AG04449 (cell line): ENCODE results near the gene PLXNA3.

Source experiments
- CTCF ChIA-PET: fragments of 350-600 bp; formaldehyde crosslinking; extraction: SDS; loops from one replicate; lab custom pipeline; 2021; ENCODE audit warnings: antibody characterized with exemption; lab: Yijun Ruan, JAX
- POLR2A ChIA-PET: fragments of 400-600, 350-600 bp; formaldehyde crosslinking; extraction: SDS; loops from one replicate; lab custom pipeline; 2020; ENCODE audit warnings: antibody characterized with exemption, inconsistent platforms; lab: Yijun Ruan, JAX
- DNase-seq: peaks from one replicate; pipeline ENCODE4 v3.0.0-alpha.2; 2010; ENCODE audit warnings: low read depth, low spot score
- H3K4me3 ChIP-seq: 2 replicates; pipeline ENCODE4 v1.5.1; 2011; ENCODE audit warnings: low read depth, mild to moderate bottlenecking, control low read depth, low read length
- CTCF ChIP-seq: IDR thresholded peaks from one replicate; pipeline ENCODE4 v1.5.1; 2011; ENCODE audit warnings: mild to moderate bottlenecking, moderate library complexity, low read length, control low read depth, inconsistent platforms; ENCODE audit not compliant: insufficient read depth; ENCODE audit errors: missing control alignments

PLXNA3 gene

GRCh38 chrX:154458116-154458953 is at the start of gene PLXNA3:
Gene PLXNA3 (plus strand): TSS chrX:154458281. CDS start chrX:154460184, 1,903 bp downstream.
- CTCF ChIA-PET = interaction anchor here (1.3 kb wide), 1 partner anchor 18 kb away, joined by 4 read pairs; no protein-coding TSS in a partner anchor
- POLR2A ChIA-PET = interaction anchor here (0.7 to 2.7 kb wide), 8 partner anchors 9 to 75 kb away, joined by 3 to 16 read pairs (median 4); partner anchors contain the start of genes FAM50A, LAGE3 and SLC10A3
- H3K4me3 ChIP-seq = peak within 1 kb of the TSS; percentile 72
- no peak for DNase-seq
- no peak for TF ChIP-seq CTCF

- H3K4me3 ChIP-seq = peak overlapping the region; percentile 56
- ChIA-PET POLR2A (interaction anchor here (2.2 to 2.3 kb wide), 2 partner anchors 9 to 11 kb away, joined by 10 to 15 read pairs; partner anchors contain the start of gene RPL10), CTCF (interaction anchor here (2.7 kb wide), 1 partner anchor 10 kb away, joined by 12 read pairs; the partner anchor contains the start of gene RPL10)
- no peak for TF ChIP-seq CTCF
- DNase-seq = no peak
These were observed 49.3 kb upstream of the PLXNA3 start for GRCh38 chrX:154408659-154409221.

DNA sequence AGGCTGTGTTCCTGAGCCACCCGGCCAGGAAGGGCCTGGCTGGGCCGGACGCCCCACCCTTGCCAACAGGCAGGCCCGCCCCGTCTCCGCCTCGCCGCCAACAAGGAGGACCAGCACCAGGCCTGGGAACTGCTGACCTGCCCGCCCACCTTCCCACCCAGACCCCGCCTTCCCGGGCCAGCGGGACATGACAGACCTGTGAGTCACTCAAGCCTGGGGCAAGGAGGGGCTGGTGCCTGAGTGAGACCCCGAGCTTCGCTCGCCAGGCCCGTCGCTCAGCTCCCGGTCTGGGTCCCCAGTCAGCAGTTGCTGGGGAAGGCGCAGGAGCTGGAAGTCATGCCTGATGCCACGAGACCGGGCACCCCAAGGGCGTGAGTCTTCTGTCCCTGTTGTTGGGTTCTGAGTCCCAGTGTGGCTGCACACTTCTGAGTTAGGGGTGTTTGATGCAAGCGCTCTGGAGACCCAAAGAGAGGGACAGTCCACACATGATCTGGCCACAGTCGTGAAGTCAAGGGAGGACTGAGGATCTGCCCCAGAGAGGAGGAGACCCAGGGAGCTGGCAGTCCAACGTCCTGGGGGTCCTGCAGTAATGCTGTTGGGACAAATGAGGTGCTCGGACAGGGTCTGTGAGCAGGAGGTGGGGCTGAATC is 48.7 kb upstream of the PLXNA3 start, which contains the start of gene DNASE1L1:
Gene DNASE1L1 (minus strand): TSS at position 33 of the 650 bp plus-strand sequence. CDS start 3,686 bp downstream, outside the sequence.
- ChIA-PET POLR2A (interaction anchor here (2.2 to 2.3 kb wide), 2 partner anchors 9 to 12 kb away, joined by 10 to 15 read pairs; partner anchors contain the start of gene RPL10), CTCF (interaction anchor here (0.9 to 2.7 kb wide), 4 partner anchors 10 to 127 kb away, joined by 3 to 12 read pairs (median 6); partner anchors contain the start of gene RPL10)
- peak within 1 kb of the TSS; percentile 56 for H3K4me3 ChIP-seq
- DNase-seq = no peak
- no peak for TF ChIP-seq CTCF

GRCh38 chrX:154411981-154412340 is 46.1 kb upstream of the PLXNA3 start:
- ChIA-PET CTCF (interaction anchor here (0.7 to 1.6 kb wide), 3 partner anchors 9 to 119 kb away, joined by 3 to 7 read pairs (median 4); no protein-coding TSS in a partner anchor), POLR2A (interaction anchor here (1.0 to 1.2 kb wide), 3 partner anchors 11 to 14 kb away, joined by 3 to 5 read pairs (median 3); no protein-coding TSS in a partner anchor)
- no peak for DNase-seq
- peak overlapping the region; percentile 64 for H3K4me3 ChIP-seq
- TF ChIP-seq CTCF = no peak

GRCh38 chrX:154412468-154412867 is 45.6 kb upstream of the PLXNA3 start:
- CTCF ChIA-PET = interaction anchor here (1.2 to 1.6 kb wide), 2 partner anchors 115 to 119 kb away, joined by 4 to 7 read pairs; no protein-coding TSS in a partner anchor
- no peak for TF ChIP-seq CTCF
- DNase-seq = no peak
- POLR2A ChIA-PET = interaction anchor here (1.0 to 1.2 kb wide), 3 partner anchors 12 to 15 kb away, joined by 3 to 5 read pairs (median 3); no protein-coding TSS in a partner anchor
- peak overlapping the region; percentile 64 for H3K4me3 ChIP-seq
